CD8-positive, alpha-beta memory T cell (primary cell): ENCODE results near the gene NCAPG2. TPM values are rescaled to one million over a fixed set of nuclear protein-coding genes. Genes with fewer than 3 reads are reported as not detected.

Experiments
- CTCF ChIA-PET: fragments of 350-600 bp; sonication (Branson Sonifier 250); formaldehyde crosslinking; loops from one replicate; lab custom pipeline; 2021; ENCODE audit warnings: antibody characterized with exemption; lab: Charles Lee
- POLR2A ChIA-PET: fragments of 350-600 bp; sonication (Branson Sonifier 250); formaldehyde crosslinking; loops from one replicate; lab custom pipeline; 2021; ENCODE audit warnings: antibody characterized with exemption; lab: Charles Lee
- DNase-seq, 5 donors: peaks; one replicate each; pipeline versions ENCODE4 v3.0.0 to v3.0.0-alpha.2; 2020 to 2022; ENCODE audit warnings: mixed read lengths in 1 of 5
- H3K27ac ChIP-seq: one replicate; pipeline ENCODE4 v1.7.0; 2013; ENCODE audit warnings: low read depth, mild to moderate bottlenecking, low read length, moderate library complexity
- H3K27me3 ChIP-seq: 2 replicates; pipeline ENCODE4 v1.7.0; 2013; ENCODE audit warnings: low read length, mild to moderate bottlenecking; ENCODE audit not compliant: insufficient read depth, poor library complexity, severe bottlenecking
- H3K36me3 ChIP-seq: 2 replicates; pipeline ENCODE4 v1.7.0; 2013; ENCODE audit warnings: mild to moderate bottlenecking, low read length, moderate library complexity; ENCODE audit not compliant: insufficient read depth
- H3K4me1 ChIP-seq: 2 replicates; pipeline ENCODE4 v1.7.0; 2013; ENCODE audit warnings: mild to moderate bottlenecking, low read length, moderate library complexity; ENCODE audit not compliant: insufficient read depth
- H3K4me3 ChIP-seq: 2 replicates; pipeline ENCODE4 v1.7.0; 2013; ENCODE audit warnings: mild to moderate bottlenecking, low read length
- H3K9me3 ChIP-seq: 2 replicates; pipeline ENCODE4 v1.7.0; 2013; ENCODE audit warnings: mild to moderate bottlenecking, low read length
- H3K27ac Mint-ChIP-seq, 8 donors: one replicate each; pipeline ENCODE4 v1.8.0; 2020 to 2021; ENCODE audit warnings: mixed read lengths in 8 of 8, mild to moderate bottlenecking in 6 of 8, inconsistent platforms in 3 of 8, moderate library complexity in 3 of 8
- H3K27me3 Mint-ChIP-seq, 2 donors: one replicate each; pipeline ENCODE4 v1.8.0; 2020 to 2021; ENCODE audit warnings: mixed read lengths in 2 of 2, mild to moderate bottlenecking in 1 of 2, moderate library complexity in 1 of 2
- H3K36me3 Mint-ChIP-seq, 3 donors: one replicate each; pipeline ENCODE4 v1.8.0; 2020 to 2021; ENCODE audit warnings: mixed read lengths in 3 of 3, inconsistent platforms in 1 of 3, mild to moderate bottlenecking in 1 of 3
- H3K4me1 Mint-ChIP-seq, 3 donors: one replicate each; pipeline ENCODE4 v1.8.0; 2020 to 2021; ENCODE audit warnings: mixed read lengths in 3 of 3, inconsistent platforms in 1 of 3, mild to moderate bottlenecking in 1 of 3
- H3K4me3 Mint-ChIP-seq, 7 donors: one replicate each; pipeline ENCODE4 v1.8.0; 2020 to 2021; ENCODE audit warnings: mixed read lengths in 7 of 7, mild to moderate bottlenecking in 6 of 7, moderate library complexity in 4 of 7, inconsistent platforms in 2 of 7
- H3K9me3 Mint-ChIP-seq, 5 donors: one replicate each; pipeline ENCODE4 v1.8.0; 2020 to 2022; ENCODE audit warnings: mixed read lengths in 5 of 5, mild to moderate bottlenecking in 3 of 5, moderate library complexity in 2 of 5, inconsistent platforms in 1 of 5
- polyA plus RNA-seq: library from polyadenylated mRNA; unstranded; fragments of 300-500 nt; fragmentation: Illumina TruSeq; gene quantifications from one replicate; pipeline ENCODE4 v1.2.3, GENCODE V29; 2021
- total RNA-seq, 2 experiments: library from RNA; stranded (reverse); gene quantifications; one replicate each; pipeline ENCODE4 v1.2.3, GENCODE V29; 2021

The NCAPG2 gene
- total and polyA plus RNA-seq, 3 experiments from 2014 or later: 4.3 to 75.5 (median 71.4) TPM

DNA sequence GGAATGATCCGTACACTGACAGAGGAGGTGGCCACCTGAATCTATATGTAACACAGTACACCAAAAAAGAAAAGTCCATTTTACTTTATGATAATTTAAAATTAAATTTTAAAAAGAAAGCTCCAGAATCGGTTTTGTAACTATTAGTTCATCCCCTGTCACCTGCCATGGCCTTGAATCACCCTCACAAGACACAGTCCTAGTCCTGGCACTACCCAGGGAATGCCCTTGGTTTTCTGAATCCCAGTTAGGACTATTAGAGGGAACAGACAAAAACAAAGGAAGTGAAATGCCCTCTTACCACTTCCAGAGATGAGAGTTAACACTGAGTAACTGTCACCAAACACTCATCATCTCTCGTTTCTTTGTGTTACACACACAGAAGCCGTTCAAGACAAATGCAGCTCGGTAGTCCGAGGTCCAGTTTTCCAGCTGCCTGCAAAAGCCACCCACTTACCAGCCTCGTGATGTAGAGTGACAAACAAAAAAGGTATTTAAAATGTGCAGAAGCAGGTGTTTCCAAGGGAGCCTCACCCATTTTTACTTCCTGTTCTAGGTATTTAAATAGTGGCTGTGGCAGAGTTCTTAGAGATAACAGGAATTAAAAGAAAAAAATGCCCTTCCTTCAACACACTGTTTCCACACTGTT, 123.0 kb downstream of the NCAPG2 start:
- Histone ChIP-seq H3K9me3 (peaks cover 6% of the 10 kb centered on the region), H3K4me1 (peaks cover 10% of the 10 kb centered on the region), H3K27ac (no peak overlapping the region), H3K4me3 (no peak overlapping the region), H3K36me3 (no peaks in the 10 kb centered on the region), H3K27me3 (peaks cover 30% of the 10 kb centered on the region)
- CTCF ChIA-PET: no interaction called here
- Mint-ChIP-seq H3K4me1 (peaks cover 4 to 9% (median 5%) of the 10 kb centered on the region in 3 donors), H3K9me3 (peaks cover 17 to 28% (median 22%) of the 10 kb centered on the region in 5 donors), H3K4me3 (no peak overlapping the region), H3K36me3 (peaks cover 0 to 16% (median 1%) of the 10 kb centered on the region in 3 donors), H3K27me3 (peaks cover 52 to 55% of the 10 kb centered on the region in 2 donors), H3K27ac (no peak overlapping the region)
- DNase-seq: no peak
- POLR2A ChIA-PET: no interaction called here

Other genes starting within 250 kb of the NCAPG2 start
- under 1 TPM; 0.33 to 0.42 TPM for gene PTPRN2, start 117.0 kb downstream of the NCAPG2 start, total RNA-seq
- 1.2 TPM for gene PTPRN2, start 117.0 kb downstream of the NCAPG2 start, polyA plus RNA-seq
- gene ESYT2, start 124.7 kb upstream of the NCAPG2 start, total RNA-seq: 10 to 100 TPM; 55.6 to 56.1 TPM
- 99.4 TPM for gene ESYT2, start 124.7 kb upstream of the NCAPG2 start, polyA plus RNA-seq
- gene DYNC2I1, start 151.8 kb upstream of the NCAPG2 start, total RNA-seq: 10 to 100 TPM in 1 of 2 experiments, 1 to 10 TPM in 1; 9.8 to 10.6 TPM
- 22.7 TPM for gene DYNC2I1, start 151.8 kb upstream of the NCAPG2 start, polyA plus RNA-seq